NCI-H1417 (cell line): ENCODE data around the gene DCTN2.

Experiments
- DNase-seq, 3 experiments: peaks; one replicate each; lab custom pipeline; 2025; lab: John Stamatoyannopoulos, UW

Gene DCTN2

DNA sequence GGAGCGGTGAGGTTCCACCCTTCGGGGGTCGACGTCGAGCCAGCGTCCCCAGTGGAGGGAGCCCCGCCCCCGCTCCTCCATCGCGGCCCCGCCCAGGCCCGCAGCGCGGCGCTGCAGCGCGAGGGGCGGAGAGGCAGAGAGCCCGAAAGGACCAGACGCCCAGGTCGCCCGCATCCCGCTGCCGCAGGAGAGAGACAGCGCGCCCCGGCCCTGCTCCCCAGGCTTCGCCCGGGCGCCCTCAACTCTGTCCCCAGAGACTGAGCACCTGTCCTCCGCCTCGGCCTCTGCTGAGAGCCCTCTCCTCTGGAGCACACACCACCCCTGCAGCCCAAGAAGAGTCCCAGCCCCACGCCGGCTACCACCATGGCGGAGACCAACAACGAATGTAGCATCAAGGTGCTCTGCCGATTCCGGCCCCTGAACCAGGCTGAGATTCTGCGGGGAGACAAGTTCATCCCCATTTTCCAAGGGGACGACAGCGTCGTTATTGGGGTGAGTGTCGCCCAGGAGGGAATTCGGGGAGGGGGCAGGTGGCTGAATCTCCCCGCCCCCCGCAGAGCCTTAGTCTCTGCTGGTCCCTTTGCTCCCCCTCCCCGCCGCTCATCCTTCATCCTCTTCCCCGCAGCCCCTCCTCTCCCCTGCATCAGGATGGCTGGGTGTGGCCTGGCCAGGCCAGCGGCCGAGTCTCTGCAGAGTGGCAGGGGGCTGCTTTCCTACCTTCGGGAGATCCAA lies 3.1 kb upstream of the DCTN2 start, which contains the start of gene KIF5A:
KIF5A (plus strand) TSS at position 136 of the 732 bp plus-strand sequence; CDS start at position 364, 228 bp downstream.
- peak; percentile 79 to 86 (median 81) for DNase-seq

DNA sequence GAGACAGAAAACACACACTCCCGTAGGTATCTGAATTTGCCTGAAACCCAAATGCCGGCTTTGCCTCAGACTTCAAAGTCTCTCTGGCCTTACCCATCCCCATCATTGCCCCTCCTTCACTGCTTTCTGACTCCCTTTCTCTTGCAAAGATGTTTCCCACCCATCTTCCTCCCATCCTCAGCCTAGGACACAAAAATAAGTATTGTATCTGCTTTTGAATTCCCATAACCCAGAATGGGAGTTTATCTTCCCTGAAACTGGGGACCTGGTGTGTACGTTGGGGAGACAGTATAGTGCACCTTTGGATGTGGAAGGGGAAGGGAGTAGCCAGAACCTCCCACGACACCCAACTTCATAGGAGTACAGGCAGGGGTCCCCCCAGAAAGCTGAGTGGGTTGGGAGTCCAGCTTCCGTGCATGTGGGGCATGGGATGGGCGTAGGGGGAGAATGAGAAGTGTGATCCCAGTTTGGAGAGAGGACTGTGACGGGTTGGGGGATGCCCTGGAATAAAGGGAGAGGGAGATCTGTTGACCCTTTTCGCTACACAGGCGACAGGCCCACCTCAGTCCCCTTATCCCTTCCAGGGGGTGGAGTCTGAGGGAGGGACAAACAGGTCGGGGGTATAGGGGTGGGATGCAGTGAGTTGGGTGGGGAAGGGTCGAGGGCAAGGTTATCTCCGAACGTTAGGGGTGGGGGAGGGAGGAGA lies 2.4 kb upstream of the DCTN2 start:
- no peak for DNase-seq

DNA sequence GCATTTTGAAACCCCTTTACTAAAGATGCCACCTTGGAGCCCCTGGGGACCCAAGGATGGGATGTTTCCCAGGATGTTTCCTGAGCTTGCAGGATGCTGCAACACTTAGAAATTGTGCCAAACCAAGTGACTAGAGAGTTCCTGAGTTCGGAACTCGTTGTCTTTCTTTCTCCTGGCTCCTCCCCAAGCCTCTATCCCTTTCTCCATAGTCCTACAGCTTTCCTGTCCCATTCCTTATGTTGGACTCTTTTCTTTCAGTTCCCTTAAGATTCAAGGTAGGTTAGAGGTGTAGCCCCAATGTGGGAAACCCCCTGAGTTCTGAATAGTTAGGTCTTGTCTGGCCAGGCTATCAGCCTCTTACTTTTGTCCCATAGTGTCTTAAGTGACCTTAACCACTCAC lies 1.5 kb upstream of the DCTN2 start:
- DNase-seq: no peak

DNA sequence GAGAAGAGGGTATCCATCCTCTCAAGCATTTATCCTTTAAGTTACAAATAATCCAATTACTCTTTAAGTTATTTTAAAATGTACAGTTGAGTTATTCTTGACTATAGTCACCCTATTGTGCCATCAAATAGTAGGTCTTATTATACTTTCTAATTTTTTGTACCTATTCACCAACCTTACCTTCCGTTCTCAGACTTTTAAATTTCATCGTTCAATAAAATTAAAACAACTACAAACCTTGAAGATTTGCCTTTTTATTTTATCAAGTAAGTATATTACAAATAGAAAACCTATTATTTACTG lies 972 bp upstream of the DCTN2 start:
- no peak for DNase-seq

DNA sequence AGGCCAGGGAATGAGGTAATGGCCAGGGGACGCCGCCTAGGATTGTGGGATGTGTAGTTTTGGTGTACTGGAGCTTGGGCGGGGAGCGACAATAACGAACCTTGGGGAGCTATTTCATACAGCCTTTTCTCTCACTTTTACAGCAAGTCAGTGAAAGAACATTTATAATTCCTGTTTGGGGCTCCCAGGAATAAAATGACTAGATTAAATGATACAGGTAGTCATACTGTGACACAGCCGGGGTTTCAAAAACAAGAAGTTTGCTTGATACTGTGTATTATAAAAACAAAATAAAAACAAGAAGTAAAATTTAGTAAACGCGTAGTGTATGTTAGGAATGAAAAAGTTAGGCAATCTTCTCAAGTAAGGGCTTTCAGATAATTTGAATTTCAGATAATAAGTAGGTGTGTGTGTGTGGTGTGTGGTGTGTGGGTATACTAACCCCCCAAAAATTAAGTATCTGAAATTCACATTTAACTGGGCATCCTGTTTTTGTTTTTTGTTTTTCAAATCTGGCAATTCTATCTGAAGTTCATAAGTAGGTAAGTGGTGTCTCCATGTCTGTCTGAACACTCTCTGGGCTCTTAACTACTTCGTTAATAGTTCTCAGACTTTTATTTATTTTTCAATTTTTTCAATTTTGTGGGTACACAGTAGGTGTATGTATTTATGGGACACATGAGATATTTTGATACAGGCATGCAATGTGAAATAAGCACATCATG lies 458 bp upstream of the DCTN2 start:
- DNase-seq: no peak

DNA sequence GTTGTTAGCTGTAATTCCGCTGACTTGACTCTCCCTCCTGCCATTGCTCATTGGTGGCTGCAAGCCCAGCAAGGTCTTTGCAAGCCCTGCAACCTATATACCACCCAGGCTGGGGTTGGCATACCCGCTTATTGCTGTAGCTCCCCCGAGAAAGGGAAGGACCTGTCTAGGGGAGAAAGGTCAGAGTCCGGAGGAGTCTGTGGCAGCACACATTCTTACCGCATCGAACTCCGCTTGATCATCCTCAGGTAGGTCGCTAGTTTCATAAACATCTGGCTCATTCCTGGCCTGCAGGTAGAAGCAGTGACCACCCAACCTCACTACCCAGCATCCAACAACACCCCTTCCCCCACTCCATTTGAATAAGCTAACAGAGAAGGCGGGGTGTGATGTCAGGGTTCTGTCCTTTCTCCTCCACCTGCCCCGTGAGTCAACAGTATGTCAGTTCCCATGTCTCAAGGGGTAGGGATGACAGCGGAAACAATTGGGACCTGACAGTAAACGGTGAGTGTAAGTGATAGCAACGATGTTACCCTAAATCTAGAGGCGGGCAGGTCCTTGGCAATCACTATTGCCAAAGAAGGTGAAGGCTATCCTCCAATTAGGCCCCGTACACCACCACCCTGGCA lies 1.1 kb downstream of the DCTN2 start:
- peak in 2 of 3 experiments; percentile 40 to 48 for DNase-seq

DNA sequence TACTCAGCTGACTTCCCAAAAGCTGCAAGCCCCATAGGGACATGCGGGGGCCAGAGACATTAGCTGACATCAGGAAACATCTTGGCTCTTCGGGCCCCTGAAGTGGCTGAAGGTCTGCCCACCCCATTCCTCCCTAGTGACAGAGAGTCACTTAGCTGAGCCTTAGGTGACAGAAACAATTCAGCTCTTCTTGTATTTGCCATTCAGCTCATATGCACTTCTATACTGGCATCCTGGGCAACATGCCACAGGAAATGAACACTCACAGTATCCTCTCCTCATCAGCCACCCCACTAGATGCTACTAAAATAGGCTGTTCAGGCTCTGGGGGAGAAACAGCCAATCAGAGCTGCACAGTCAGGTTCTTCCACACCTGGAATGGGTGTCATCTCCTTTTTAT lies 3.4 kb downstream of the DCTN2 start:
- DNase-seq: no peak

DNA sequence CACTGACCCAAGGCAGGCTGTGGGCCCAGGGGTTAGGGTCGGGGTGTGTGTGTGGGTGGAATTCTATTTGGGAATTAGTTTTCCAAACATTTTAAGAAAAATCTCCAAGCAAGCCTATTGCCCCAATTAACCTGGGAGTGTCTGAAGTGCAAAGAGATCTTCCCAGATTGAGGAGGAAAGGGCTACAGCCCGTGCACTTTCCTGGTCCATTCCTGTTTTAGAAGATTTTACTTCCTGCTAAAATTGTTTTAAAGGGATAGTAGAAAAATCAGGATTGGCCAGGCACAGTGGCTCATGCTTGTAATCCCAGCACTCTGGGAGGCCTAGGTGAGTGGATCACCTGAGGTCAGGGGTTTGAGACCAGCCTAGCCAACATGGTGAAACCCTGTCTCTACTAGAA lies 5.3 kb downstream of the DCTN2 start:
- no peak for DNase-seq

DNA sequence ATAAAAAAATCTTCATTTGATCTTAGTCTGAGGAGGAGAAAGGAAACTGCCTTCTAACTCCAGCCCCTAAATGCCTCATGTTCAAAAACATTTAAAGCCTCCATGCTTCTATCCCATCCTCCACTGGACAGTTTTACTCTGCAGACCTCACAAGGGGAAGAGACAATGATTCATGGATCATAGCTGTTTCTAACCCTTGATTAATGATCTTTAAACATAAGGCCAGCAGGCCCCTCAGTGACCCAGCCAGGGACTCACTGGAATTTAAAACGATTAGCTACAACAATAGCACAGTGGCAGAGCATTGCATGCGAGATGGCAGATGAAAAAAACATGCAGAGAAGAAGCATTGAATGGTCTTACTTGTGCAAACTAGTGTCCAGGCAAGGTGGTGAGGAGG lies 6.0 kb downstream of the DCTN2 start:
- DNase-seq: peak in 1 of 3 experiments; percentile 18

DNA sequence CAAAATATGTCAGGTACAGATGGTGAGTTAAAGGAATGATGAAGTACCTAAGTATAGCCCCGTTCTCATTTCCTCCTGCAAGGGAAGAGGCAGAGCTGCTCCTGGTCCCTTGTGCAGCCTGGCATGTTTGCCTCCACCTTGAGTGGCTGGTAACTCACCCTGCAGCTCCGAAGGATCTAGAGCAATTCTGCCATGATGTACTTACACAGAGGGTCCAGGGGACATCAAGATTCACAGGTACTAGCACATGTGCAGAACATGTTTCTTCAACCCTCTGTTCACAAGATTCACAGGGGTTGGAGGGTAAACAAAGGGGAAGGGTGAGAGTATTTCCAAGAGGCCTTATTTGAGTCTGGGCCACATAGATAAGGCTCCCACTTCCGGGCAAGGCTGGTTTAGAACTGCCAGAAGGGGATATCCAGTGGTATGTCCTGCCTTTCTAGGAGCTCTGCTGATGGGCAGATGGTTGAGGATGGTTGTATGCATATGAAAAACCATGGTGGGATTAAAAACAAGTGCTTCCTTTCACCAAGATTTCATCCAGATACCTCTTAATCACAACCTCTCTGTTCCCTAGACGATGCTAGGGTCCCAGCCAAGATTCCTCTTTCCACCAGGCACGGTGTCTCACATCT lies 7.7 kb downstream of the DCTN2 start:
- DNase-seq: no peak

DNA sequence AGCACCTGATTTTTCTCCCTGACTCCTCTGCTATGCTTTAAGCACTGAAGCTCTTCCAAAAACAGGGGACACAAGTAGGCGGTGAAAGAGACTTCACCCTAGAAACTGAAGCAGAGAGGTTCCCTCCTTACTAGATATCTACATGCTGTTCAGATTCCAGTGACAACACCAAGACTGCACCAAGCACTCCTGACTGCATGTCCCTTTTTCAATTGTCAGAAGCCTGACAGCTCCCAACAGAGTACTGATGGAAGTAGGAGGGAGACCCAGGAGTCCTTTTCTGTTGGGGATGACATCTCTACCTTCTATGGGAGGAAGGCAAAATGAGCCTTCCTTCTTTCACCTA lies 10.4 kb downstream of the DCTN2 start:
- DNase-seq: no peak

DNA sequence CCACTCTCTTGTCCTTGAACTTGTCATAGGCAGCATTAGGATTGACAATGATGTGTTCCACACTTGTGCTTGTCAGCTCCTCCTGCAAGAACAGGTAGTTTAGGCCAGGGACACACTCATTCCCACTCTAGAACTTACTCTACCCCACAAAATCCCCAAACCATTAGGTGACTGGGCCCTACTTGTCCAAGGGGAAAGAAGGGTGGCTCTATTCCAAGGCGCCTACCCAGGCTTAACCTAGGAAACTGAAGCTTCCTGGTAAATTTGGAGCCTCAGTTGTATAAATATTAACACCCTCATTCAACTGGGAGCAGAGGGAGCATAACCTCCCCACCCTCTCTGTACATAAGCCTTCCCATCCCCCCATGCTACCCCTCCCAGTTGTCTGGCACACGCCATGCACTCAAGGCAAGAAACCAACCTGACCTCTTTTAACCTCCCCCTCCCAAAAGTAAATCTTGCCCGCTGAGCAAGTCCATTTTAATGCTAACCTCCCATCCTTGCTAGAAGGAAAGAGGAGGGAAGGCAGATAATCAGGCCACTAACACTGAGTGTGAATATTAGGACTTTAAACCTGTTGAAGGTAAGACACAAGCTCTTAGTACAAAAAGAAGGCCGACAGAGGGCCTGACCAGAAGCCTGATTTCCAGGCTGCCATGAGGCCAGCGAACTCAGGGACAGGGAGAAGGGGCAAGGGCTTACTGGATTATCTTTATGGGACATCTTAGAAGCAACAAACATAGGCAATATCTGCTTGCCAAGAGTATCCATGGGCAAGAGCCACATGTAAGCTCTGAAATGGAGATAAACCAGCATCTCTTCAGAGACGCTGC lies 11.0 kb downstream of the DCTN2 start:
- DNase-seq: no peak

DNA sequence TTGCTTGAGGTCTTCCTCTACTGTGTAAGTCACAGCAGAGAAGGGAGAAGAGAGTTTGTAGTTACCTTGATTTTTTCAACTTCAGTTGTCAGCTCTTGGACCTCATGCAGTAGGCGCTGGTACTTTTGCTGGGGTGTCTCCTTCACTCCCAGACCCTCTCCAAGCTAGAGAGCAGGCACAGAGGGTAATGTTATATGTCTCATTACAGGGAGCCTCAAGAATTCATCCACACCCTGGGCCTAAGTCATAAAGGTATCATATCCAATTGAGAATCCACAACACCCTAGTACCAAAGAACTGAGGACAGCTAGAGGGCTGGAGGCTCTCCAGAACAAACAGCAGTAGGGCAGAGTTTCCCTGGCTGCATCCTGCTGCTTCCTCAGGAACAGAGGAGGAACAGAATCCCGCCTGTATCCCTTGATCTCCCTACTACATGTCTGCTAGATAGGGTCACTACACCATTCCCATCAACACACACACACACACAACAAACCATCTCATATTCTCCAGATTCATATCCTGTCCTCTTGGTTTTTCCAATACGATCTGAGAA lies 11.9 kb downstream of the DCTN2 start:
- DNase-seq: no peak

DNA sequence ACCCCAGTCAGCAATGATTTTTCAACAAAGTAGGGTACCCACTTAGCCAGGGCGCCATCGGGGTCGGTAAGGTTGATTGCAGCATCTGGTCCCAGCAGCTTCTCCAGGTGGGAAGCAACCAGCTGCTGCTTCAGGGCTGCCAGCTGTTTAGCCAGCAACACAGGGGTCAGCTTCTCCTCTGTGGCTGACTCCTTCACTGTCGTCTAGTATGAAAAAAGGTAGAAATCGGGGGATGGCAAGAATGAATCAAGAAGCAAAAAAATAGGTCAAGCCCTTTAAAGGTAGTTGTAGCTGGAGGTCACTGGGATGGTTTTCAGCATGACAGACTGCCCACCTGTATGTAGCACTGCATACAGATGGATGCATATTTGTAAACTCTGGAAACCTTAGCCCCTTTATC lies 12.7 kb downstream of the DCTN2 start:
- no peak for DNase-seq

DNA sequence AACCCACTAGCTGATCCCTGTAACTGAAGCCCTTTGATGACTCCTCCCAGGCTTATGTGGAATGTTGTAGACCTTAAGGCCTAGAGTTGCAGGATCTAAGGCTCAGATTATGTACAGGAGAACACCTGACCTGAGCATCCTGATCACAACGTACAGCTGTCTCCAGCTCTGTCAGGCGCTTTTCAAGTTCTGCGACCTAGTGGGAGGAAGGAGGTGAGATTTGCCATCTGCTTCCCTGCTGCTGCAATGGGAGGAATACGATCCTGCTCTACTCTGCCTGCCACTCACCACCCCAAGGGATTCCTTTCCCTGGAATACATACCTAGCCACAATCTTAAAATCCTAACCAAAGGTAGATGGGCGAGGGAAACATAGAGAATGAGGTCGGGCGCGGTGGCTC lies 13.9 kb downstream of the DCTN2 start:
- no peak for DNase-seq

DNA sequence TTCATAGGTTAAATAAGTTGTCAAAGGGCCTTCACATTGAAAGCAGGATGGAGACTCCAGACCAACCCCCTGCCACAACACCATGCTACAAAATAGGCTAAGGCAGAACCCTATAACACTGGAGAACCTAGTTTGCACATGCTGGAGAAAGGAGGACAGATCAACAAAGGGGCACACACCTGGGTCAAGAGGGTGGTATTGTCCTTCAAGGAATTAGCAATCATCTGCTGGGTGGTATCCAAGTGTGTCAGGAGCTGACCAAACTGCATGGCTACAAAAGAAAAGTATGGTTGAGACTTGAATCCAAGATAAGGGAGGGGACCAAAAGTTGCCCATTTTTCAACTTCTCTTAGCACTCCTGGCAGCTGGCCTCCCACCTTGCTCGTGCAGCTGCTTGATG lies 15.2 kb downstream of the DCTN2 start:
- no peak for DNase-seq

DNA sequence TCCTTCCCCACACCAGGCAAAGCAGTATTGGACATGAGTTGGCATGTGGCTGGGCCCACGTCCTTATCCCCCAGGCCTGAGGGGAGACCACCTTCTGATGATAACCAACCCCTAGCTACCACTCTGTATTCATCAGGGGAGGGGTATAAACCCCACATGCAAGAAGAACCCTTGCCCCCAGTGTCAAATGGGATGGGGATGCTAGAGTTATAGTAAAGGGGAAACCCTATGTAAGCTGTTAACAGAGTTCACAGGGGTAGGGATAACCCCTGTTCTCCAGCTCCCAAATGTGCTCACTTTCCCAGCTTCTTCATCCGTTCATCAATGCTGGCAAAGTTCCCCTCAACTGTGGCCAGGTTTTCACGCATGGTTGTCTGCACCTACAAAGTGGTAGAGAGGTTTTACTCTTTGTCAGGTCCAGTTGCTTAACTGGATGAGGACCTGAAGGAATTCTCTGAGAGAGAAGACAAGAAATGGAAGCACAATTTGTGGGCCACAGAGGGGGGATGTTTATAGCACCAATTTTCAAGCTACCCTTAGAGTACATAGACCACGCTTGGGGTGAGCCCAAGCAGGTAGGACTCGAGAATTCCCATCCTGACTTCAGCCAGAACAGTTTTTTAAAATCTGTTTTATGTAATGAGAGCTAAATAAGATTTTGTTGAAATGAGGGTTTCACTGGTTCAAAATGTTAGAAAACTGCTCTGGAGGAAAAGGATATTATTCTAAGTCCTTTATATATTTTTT lies 16.4 kb downstream of the DCTN2 start:
- DNase-seq: no peak

DNA sequence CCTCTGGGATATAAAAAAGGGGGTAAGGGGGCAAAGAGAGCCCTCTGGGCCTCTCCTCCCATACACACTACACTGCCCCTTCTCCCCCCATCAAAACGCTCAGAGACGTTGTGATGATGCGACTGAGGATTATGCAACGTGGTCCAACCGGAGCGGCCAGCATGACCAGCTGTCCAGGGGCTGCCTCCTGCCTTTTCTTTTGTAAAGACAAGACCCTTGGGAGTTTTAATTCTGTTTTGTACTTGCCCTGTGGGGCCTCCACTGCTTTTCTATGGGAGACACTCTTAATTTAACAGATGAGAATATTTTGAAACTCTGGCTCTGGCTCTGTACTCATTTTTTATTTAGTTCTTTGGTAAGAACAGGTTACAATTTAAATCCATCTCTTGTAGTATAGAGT lies 17.2 kb downstream of the DCTN2 start:
- DNase-seq: no peak

DNA sequence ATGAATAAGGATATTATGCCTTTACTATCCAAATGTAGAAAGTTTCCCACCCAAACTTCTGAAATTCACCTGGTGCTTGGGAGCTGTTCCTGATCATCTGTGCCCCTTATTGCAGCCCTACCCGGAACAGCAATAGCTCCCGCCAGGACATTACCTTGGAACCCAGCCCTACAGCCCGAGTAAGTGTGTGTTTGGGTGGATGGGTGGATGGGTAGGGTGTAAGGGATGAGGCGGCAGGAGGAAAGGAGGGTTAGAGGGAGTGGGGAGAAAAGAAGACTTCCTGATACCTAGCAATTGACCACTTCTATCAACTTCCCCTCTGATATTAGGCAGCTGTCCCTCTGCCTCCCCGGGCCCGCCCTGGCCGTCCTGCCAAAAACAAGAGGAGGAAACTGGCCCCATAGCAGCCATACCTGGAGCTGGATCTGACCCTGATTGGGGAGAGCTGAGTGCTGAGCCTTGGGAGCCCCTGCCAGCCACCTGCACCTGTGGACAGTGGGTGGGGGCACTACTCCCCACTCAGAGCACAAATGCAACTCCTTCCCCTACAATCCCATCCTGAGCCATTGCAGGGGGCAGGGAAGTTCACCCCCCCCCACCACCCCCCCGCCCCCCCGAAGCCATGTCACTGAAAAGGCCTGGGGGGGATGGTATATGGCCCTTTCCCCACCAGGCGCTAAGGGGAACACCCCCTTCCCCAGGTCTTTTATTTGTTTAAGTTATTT lies 18.0 kb downstream of the DCTN2 start:
- DNase-seq: no peak

DNA sequence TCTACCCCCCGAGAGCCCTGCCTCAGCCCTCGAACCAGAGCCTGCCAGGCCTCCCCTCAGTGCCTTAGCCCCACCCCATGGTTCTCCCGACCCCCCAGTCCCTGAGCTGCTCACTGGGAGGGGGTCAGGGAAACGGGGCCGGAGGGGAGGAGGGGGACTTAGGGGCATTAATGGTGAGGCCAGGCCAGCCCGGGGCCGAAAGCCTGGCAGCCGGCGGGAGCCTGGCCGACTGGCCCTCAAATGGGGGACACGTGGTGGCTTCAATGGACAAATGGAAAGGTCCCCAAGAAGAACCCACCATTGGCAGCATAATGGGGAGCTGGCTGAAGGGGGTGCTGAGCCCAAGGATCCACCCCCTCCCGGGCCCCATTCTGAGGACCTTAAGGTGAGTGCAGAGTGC lies 18.8 kb downstream of the DCTN2 start:
- DNase-seq: no peak
